NOMO-1 treated with dmso at 0.1 percent for 144 hours (cell line): ENCODE data around the gene MEMO1.
"Not testable (repeated sequence)": the region's sequence is repeated elsewhere in the genome, so short reads cannot be mapped to it uniquely, and the experiment has no call there.

Source experiments
- DNase-seq: peaks from one replicate; lab custom pipeline; 2025; ENCODE audit not compliant: unreplicated experiment; lab: John Stamatoyannopoulos, UW

The MEMO1 gene

GRCh38 chr2:31958140-31958717 lies 52.6 kb downstream of the MEMO1 start:
- no peak for DNase-seq

DNA sequence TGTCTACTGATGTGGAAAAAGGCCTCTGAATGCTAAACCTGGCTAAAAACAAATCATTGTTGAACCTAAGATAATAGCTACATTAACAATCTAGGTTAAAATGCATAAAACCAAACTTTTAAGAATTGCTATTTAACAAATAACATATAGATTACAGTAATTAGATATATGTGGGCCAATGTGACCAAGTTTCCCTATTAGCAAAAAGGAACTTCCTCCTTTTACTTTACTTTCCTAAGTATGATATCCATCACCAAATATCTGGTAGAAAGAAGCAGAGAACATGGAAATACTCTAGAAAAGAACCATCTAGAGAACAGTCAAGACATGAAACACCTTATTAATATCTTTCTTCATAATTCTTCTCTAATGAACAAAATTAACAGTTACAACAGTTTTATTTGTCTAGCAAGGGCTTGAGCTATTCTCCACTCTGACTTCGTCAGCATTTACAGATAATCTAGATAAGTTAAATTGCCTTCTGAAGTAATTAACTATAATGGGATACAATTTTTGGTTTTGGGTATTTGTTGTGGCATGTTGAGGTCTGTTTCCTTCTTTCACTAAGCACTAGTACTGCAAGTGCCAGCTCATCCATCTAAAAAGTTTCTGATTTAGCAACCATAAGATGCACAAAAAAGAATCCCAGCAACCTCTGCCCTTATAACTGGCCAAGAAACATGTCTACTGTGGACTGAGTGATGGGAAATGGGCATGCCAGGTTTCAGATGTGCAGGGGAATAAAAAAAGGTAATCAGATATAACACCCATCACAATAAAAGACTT lies 53.3 kb downstream of the MEMO1 start:
- DNase-seq: peak; percentile 5

DNA sequence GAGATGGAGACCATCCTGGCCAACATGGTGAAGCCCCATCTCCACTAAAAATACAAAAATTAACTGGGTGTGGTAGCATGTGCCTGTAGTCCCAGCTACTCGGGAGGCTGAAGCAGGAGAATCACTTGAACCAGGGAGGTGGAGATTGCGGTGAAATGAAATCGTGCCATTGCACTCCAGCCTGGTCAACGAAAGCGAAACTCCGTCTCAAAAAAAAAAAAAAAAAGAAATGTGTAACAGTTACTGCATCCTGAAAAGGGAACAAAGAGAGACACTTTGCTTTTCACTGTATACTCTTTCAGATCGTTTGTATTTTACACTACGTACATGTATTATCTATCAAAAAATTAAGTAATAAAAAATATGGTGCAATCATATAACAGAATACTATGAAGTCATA lies 53.9 kb downstream of the MEMO1 start:
- DNase-seq: peak; percentile 40

DNA sequence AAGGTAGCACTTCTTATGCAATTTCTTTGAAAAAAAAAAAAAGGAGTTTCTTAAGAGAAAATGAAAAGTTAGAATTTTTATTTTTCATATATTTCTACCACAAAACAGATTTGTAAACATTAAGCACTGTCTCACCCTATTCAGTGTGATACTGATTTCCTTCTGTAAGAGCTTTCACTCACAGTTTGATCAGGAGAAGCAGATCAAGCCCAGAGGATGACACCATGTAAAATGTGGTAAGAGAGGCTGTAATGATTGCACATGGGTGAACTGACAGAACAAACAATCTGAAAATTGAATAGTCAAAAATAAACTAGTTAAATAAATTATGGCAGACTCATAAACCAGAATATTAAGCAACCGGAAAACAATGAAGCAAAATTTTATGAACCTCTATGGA lies 54.5 kb downstream of the MEMO1 start:
- no peak for DNase-seq

GRCh38 chr2:31953095-31953494 lies 57.7 kb downstream of the MEMO1 start:
- not testable (repeated sequence) for DNase-seq

- no peak for DNase-seq
Observed at GRCh38 chr2:31950946-31951562, 59.8 kb downstream of the MEMO1 start.

- DNase-seq: no peak
Observed at GRCh38 chr2:31947871-31948270, 62.9 kb downstream of the MEMO1 start.

DNA sequence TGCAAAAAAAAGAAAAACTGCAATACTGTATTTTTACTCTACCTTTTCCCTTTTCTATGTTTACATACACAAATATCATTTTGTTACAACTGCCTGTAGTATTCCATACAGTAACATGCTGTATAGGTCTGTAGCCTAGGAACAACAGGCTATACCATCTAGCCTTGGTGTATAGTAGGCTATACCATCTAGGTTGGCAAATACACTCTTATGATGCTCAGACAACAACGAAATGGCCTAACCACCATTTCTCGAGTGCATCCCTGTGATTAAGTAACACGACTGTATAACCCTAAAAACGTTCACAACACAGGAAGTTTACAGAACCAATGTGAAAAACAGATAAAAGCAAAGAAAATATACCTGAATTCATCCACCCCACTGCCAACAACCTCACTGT lies 64.0 kb downstream of the MEMO1 start:
- DNase-seq: no peak

DNA sequence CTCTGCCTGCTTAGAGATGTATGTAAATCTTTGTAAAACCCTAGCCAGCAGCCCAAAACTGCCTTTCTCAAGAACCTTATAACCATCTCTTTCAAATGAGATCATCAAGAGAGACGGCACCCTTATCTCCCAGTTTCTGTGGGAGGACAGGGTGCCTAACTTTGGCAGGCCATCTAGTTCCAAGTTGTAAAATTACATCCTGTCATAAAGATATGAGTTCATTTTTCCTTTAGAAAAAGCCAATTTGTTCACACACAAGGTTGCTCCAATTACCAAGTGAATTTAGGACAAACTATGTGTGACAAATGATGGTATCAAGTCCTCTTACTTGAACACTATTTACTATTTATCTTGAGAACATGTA lies 65.3 kb downstream of the MEMO1 start:
- DNase-seq: no peak

DNA sequence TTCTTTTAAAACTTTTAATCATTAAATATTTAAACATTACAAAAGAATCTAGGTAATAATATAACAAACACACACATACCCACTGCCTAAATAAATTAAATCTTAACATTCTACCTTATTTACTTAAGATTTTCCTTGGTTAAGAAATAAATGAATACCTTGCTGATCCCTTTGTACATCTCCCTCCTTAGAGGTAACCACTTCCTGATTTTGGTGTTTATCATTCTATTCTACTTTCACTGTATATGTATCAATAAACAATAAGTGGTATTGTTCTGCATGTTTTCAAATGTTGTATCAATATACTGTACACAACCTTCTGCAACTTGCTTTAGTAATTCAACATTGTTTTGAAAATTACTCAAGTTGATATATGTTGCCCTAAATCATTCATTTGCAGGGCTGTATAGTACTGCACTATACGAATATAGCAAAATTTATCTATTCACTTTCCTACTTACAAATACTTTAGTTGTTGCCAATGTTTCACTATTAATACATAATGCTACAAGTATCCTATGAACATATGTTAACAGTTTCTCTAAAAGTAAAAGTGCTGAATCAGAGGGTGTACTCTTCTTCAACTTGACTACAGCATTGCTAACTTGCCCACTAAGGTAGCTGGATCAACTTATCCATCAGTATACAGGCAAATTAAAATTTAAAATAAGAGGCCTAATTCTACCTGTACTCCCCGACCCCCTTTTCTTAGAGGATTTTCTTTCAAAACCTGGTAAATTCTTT lies 65.8 kb downstream of the MEMO1 start:
- no peak for DNase-seq

- DNase-seq: no peak
Observed at GRCh38 chr2:31943636-31944225, 67.1 kb downstream of the MEMO1 start.

DNA sequence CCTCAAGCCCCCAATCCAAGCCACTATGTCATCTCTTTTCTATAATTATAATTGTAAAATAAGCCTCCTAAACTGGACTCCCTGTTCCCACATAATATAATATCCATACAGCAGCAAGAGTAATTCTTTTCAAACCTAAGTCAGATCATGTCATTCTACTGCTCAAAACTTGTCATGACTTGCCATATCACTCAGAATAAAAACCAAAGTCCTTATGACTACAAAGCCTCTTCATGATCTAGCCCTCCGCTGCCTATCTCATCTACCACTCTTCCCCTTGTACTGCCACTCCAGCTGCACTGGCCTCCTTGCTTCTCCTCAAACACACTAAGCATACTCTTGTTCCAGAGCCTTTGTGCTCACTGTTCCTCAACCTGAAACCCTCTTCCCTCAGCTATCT lies 69.9 kb downstream of the MEMO1 start:
- DNase-seq: no peak

DNA sequence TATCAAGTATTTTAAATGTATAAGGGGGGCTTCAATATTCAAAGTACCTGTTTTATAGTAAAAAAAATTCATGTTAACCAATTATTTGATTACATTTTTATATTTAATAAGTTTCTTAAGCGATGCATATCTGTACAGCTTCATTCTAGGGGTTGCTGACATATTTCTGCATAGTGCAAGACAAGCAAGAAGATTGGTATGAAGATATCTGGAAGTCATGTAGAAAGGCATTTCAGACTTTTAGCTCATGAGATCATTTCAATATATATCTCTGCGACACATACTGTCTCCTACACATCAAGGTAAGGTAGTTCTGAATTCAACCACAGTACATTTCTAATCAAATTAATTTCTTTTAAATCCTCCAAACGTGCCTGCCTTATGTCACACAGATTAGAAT lies 73.1 kb downstream of the MEMO1 start:
- no peak for DNase-seq

GRCh38 chr2:31935370-31935769 lies 75.4 kb downstream of the MEMO1 start:
- no peak for DNase-seq

GRCh38 chr2:31933066-31933465 lies 77.7 kb downstream of the MEMO1 start:
- DNase-seq: no peak

GRCh38 chr2:31932589-31932988 lies 78.2 kb downstream of the MEMO1 start:
- DNase-seq: no peak

GRCh38 chr2:31931916-31932315 lies 78.9 kb downstream of the MEMO1 start:
- no peak for DNase-seq

DNA sequence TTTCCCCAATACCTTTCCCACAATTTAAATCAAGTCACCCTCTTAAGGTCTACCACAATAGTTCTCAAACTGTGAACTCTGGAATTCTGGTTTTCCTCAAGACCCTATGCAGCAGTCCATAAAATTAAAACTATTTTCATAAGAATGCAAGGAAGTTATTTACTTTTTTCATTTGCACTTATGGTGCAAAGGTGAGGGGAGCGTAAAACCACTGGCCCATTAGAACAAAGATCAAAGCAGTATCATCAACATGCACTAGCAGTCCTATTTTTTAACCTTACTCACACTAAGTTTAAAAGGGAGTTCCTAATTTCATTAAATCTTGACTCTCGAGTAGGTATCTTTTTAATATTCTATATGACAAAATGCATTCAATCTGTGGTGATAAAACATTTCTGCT lies 85.3 kb downstream of the MEMO1 start:
- DNase-seq: no peak

DNA sequence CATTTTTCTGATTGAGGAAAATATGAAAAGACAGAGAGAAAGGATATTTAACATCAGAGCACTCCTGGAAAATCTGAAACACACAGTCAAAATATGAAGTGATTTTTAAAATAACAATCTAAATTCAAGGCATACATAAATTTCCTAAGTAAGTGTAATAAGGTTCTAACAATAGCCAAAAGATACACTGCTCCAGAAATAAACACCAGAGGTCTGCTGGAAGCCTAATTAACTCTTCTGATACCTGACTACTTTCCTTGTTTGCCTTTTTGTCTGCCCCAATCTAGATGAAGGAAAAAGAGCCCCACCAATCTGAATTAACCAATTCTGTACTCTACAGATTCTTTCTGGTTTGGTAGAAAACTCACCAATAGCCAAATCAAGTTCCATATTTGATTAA lies 87.1 kb downstream of the MEMO1 start:
- DNase-seq: no peak

DNA sequence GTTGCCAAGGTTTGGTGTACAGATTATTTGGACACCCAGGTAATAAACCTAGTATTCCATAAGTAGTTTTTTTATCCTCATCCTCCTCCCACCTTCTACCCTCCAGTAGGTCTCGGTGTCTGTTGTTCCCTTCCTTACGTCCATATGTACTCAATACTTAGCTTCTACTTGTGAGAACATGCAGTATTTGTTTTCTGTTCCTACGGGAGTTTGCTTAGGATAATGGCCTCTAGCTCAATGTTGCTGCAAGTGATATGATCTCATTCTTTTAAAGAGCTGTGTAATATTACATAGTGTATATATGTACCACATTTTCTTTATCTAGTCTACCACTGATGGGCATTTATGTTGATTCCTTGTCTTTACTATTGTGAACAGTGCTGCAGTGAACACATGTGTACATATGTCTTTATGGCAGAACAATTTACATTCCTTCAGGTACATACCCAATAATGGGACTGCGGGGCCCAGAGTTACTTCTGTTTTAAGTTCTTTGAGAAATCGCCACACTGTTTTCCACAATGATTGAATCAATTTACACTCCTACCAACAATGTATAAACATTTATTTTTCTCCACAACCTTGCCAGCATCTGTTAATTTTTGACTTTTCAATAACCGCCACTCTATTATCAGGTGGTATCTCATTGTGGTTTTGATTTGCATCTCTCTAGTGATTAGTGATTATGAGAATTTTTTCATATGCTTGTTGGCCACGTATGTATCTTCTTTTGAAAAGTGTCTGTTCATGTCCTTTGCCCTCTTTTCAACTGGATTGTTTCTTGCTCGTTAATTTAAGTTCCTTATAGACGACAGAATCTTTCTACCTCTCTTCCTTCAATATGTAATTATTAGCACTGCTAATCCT lies 88.0 kb downstream of the MEMO1 start:
- no peak for DNase-seq

- no peak for DNase-seq
Observed at GRCh38 chr2:31920962-31921361, 89.8 kb downstream of the MEMO1 start.
